ENCODE data around the gene AGR3.
"Not testable (repeated sequence)": the region's sequence is repeated elsewhere in the genome, so short reads cannot be mapped to it uniquely, and the experiment has no call there.

The AGR3 gene

DNA sequence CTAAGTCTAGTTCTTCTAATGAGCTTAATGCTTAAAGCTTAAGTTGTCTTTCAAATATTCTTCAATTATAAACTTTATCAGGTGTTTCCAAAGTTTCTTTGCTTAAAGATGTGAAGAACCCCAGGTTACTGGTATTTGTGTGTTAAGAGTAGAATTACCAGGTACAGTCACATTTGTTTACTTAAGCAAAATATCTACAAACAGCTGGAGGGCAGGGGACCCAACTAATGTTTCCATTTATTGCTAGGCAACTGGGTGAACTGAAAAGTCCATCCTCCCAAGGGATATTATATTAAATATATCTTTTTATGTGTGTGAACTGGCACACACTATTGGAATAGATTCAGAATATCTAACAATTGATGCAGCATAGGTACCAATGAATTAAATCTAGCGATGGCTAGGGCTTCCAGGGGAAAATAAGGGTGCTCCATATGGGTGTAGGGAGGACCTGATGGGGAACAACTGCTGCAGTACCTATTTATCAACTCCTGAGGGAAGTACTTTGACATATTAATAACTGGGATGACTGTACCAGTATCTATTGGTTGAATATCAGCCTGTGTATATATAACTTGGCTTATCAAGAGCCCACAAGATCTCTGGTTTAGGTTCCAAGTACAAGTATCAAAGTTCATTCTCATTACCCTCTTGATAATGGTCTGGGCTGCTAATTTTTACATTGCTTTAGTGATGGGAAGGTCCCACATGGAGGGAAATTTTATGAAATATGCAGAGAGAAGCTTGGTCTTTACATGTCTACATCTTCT, 10.3 kb upstream of the AGR3 start:
- in situ Hi-C loops (cut with MboI; ENCODE audit: low sequenced_read_pairs) = no loop called here

DNA sequence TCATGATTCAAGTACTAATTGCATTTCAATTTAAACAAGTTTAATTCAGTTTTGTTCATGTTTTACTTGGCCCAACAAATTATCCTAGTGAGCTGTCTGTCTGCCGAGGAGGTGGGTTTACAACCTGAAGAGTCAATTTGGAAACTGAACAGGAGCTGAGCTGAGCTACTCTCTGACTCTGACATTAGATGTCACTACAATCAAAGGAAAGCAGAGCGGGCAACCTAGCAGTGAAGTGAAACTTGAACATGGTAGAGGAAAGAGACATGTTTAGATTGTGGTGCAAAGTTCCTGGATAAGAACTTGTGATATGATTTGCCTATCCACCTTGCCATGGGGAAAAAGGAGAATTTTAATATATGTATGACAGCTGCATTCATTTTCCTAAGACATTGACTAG, 9.6 kb upstream of the AGR3 start:
- in situ Hi-C loops (cut with MboI; ENCODE audit: low sequenced_read_pairs) = no loop called here

DNA sequence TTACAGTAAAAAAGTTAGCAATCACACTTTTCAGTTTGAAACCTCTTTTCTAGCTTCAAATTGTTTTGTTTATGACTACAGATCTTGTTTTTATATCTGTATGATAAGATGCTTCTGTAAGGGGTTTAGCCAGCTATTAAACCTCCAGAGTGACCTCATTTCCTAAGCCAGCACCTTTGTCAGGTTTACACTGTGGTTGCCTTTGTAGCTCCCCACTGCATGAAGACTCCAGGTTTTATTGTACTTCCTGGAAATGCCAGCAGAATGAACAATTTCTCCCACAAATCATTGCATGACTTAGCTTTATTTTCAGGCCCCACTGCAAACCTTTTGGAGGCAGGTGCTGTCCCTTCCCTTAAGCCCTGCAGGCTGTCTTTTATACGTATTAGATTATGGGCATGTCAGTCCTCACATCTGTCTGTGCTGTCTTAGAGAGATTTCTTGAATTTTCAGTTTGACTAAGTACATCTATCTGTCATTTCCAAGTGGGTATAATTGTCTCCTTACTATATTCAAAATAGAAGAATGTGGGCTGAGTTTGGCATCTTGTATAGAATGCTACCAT, 8.2 kb upstream of the AGR3 start:
- in situ Hi-C loops (cut with MboI; ENCODE audit: low sequenced_read_pairs) = no loop called here

DNA sequence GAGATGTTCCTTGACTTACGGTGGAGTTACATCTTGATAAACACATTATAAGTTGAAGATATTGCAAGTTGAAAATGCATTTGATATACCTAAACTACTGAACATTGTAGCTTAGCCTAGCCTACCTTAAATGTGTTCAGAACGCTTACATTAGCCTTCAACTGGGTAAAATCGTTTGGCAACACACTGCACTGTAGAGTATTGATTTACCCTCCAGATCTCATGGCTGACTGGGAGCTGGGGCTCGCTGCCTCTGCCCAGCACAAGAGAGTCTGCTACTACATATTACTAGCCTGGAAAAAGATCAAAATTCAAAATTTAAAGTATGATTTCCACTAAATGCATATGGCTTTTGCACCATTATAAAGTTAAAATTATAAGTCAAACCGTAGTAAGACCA, 7.5 kb upstream of the AGR3 start:
- in situ Hi-C loops (cut with MboI; ENCODE audit: low sequenced_read_pairs) = no loop called here

DNA sequence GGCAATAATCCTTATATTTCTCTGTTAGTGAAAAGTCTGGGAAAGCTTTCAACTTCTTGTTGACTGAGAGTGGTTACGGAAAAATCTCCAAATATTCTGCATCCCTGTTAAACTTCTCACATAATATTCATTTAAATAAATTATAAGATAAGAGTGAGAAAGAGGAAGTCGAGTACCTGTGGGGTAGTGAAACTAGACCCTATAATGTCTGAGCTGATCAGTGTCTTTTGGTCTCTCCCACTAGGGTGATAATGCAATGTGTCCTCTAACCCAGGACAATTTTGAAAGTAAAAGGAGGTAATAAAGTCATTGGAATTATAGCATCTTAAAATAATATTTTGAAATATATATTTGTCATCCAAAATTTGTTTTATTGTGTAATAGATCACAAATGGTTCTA, 2.1 kb upstream of the AGR3 start:
- in situ Hi-C loops (cut with MboI; ENCODE audit: low sequenced_read_pairs) = no loop called here

DNA sequence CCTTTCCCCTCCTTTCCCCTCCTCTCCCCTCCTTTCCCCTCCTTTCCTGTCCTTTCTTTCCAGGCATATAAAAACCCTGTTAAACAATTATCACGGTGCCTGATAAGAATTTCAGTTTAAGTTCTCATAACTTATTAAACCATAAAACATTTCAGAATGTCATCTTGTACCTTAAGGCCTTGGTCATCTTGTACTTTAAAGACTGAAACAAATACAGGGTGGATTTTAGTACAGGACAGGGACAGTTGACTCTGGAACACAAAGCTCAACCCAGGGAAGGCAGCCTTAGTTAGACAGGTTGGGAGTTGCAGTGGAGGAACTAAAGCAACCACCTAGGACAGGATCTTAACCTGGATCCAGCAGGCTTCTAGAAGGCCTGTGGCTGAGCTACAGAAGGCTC, 1.2 kb downstream of the AGR3 start:
- in situ Hi-C loops (cut with MboI; ENCODE audit: low sequenced_read_pairs) = no loop called here

DNA sequence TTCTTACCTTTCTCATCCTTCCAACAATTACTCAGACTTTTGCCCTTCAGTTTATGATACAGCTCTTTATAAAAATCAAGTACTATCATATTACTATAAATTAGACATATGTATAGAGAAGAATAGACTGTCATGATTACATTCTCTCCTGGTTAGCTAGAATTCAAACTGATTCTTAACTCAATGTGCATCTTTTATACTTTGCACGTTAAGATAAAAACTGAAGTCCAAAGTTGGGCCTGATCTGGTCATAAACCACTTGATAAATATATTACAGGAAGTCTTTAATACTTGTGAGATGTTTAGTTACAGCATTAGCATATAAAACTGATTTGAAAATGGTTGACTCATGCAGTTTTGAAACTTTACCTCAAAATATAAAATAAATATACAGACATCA, 2.6 kb downstream of the AGR3 start:
- in situ Hi-C loops (cut with MboI; ENCODE audit: low sequenced_read_pairs) = no loop called here

DNA sequence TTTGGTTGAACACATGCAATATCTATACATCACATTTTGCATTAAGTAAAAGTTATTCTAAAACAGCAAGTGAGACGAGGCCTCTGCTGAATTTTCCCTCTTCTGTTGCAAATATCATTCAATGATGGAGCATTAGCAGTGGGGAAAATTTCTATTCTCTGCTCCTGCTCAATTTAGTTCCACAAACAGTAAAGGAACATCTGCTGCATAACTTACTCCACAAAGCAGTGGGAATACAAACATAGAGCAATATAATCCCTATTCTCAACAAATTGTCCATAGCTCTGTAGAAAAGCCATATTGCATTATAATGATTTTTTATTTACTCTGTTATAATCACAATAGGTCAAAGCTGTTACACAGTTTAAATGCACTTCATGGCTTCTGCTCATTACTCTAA, 5.9 kb downstream of the AGR3 start:
- in situ Hi-C loops (cut with MboI; ENCODE audit: low sequenced_read_pairs) = no loop called here

DNA sequence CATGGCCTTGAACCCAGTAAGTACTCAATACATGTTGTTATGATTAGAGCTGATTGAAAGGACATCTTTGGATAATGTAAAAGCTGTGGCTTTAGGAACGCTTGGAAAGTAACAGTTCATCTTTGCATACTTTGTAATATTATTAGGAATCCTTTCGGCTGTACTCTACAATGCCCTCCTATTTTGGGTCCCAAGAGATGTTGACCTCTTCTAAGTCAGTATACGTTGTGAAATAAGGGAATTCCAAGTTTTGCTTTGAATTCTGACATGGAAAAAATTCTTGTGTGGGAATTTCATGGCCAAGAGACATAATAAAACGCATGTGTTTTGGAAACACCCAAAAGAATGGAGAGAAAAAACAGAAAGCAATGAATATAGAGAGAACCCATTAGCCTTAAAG, 7.7 kb downstream of the AGR3 start:
- in situ Hi-C loops (cut with MboI; ENCODE audit: low sequenced_read_pairs) = no loop called here

DNA sequence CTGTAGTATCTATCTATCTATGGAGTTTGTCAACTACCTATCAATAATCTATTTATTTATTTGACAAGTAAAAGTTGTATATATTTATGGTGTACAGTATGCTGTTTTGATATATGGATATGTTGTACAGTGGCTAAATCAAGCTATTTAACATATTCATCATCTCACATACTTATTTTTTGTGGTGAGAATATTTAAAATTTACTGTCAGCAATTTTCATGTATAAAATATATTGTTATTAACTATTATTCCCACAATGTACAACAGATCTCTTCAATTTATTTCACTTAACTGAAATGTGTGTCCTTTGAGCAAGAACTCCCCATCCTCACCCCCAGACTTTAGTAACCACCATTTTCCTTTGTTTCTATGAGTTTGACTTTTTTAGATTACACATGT, 14.5 kb downstream of the AGR3 start:
- in situ Hi-C loops (cut with MboI; ENCODE audit: low sequenced_read_pairs) = no loop called here

DNA sequence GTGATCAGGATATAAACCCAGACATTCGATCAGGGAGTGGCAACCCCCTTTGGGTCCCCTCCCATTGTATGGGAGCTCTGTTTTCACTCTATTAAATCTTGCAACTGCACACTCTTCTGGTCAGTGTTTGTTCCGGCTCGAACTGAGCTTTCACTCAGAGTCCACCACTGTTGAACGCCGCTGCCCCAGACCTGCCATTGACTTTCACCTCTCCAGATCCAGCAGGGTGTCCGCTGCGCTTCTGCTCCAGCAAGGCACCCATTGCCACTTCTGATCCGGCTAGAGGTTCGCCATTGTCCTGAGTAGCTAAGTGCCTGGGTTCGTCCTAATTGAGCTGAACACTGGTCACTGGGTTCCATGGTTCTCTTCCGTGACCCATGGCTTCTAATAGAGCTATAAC, 28.6 kb downstream of the AGR3 start:
- in situ Hi-C loops (cut with MboI; ENCODE audit: low sequenced_read_pairs) = not testable (repeated sequence)

DNA sequence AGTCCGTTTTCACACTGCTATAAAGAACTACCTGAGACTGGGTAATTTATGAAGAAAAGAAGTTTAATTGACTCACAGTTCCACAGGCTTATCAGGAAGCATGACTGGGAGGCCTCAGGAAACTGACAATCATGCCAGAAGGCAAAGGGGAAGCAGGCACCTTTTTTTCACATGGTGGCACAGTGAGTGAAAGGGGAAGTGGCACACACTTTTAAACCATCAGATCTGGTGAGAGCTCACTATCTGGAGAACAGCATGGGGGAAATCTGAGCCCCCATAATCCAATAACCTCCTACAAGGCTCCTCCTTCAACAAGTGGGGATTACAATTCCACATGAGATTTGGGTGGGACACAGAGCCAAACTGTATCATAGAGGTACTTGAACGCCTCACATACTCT, 30.0 kb downstream of the AGR3 start:
- in situ Hi-C loops (cut with MboI; ENCODE audit: low sequenced_read_pairs) = no loop called here

DNA sequence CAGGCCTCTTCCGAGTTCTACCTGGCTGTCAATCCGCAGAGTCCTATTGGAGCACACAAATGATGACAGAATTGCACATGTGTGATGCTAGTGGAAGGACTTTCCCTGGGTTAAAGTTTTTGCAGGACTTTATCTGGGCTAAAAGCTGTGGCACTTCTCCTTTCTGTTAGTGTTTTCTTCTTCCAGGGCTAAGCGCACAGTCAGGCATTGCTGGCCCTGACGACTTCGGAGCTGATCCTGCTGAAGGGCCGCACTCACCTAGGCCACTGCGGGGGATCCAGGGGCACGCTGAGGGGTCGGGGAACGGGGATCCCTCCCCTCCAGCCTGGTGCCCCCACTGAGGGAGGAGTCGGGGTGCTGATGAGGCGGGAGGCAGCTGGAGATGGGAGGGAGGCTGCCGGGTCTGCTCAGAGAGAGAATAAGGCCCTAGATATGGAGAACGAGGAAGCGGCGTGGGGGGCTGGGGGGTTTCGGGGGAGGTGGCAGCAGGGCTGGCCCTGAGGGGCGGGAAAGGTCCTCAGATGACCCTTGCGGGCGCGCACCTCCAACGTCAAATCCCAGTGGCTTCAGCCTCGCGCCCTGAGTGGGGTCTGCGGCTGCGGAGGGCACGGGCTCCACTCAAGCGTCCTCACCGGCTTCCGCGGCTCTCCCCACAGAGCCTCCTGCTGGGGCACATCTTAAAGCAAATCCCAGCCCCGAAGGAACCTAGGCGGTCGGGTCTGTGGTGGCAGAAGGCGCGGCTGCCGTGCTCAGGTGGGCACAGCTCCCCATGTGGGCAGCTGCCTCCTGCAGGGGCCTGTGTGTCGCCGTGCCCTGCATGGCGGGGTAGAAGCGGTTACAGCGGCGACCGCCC, 30.9 kb downstream of the AGR3 start:
- in situ Hi-C loops (cut with MboI; ENCODE audit: low sequenced_read_pairs) = no loop called here

DNA sequence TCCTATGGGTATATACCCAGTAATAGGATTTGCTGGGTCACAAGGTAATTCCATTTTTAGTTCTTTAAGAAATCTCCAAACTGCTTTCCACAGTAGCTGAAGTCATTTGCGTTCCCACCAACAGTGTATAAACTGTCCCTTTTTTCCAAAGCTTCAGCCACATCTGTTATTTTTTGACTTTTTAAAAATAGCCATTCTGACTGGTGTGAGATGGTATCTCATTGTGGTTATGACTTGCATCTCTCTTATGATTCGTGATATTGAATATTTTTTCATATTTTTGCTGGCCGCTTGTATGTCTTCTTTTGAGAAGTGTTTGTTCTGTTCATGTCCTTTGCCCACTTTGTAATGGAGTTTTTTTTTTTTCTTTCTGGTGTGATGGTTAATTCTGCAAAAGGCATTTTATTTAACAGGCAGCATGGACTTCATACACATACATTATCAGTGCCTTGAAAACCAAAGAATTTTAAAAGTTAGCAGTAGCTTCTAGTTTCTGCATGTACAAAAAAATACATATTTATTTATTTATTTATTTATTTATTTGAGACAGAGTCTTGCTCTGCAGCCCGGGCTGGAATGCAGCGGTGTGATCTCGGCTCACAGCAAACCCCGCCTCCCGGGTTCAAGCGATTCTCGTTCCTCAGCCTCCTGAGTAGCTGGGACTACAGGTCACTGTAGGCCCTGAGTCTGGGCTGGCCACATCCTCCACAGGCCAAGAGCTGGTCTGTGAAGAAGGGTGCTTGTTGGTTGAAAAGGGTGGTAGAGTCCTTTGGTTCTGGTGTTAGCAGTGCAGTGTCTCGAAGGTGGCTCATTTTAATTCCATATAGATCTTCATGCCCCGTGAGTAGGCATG, 32.3 kb downstream of the AGR3 start:
- in situ Hi-C loops (cut with MboI; ENCODE audit: low sequenced_read_pairs) = no loop called here

DNA sequence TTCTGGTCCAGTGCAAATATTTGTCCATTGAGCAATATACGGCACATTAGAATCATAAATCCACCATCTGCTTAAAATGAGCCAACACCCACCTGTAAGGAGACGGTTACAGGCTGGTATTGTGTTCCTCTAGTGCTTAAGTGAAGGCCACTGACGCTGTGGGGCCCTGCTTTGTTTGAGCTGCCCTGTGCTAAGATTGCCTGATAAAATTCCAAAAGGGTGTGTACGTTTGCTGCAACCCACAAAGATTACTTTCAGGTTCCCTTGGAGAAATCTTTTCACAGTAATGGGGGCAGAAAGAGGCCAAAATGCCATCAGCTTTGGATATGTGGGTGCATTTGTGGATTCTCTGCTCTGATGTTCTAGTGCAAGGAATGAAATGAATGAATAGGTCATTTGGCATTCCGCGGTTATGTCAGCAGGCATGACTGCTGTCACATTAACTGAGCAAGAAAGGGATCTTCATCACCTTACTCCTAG, 34.4 kb downstream of the AGR3 start:
- in situ Hi-C loops (cut with MboI; ENCODE audit: low sequenced_read_pairs) = no loop called here

DNA sequence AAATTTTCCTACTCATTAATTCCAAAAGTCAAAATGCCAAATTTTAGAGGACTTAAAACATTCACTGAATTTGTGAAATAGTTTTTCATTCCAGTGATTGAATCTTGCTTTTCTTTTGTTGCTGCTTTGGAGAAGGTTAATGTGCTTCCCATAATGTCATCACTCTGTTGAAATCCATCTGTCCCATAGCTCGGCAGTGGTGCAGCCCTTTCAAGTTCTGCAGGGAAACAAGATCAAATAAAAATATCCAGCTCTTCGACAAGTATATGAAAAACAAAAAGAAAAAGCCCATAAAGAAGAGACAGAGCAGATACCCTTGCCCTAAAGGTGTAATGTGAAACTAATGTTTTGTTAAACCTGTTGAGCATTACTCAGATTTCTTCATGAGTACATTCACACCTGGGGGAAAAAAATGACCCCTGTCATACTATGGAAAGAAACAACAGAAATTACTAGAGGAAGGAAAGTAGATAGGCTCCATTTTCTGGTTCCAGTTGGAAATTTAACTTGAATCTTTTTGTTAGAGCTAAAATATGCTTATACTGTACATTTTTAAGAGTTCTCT, 35.1 kb downstream of the AGR3 start:
- in situ Hi-C loops (cut with MboI; ENCODE audit: low sequenced_read_pairs) = no loop called here

DNA sequence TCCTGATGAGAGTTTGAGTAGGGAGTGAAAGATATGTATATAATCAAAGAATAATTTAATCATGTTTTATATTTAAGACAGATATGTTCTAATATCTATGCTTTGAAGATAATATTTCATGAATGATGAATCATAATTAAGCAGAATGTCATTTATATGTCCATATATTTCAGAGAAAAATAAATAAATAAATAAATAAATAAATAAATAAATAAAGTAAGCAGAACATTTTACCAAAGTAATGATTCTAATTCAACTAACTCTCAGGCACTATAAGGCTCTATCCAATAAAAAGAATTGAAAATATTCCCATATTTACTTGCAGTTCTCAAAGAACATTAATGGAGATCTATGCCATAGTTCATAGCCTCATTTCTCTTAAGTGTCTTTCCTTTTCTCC, 36.0 kb downstream of the AGR3 start:
- in situ Hi-C loops (cut with MboI; ENCODE audit: low sequenced_read_pairs) = no loop called here

DNA sequence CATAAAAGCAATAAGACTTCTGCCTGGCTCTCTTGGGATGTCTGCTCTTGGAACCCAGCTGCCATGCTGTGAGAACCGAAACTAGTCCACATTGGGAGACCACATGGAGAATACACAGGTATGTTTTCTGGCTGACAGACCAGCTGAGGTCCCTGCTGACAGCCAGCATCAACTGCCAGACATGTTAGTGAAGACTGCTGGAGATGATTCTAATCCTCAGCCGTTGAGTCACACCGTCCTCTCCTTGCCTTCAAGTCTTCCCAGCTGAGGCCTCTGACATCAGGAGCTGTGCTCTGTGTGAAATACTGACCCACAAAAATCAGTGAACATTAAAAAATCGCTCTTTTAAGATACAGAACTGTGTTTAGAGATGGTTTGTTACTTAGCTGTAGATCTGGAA, 40.1 kb downstream of the AGR3 start:
- in situ Hi-C loops (cut with MboI; ENCODE audit: low sequenced_read_pairs) = no loop called here

DNA sequence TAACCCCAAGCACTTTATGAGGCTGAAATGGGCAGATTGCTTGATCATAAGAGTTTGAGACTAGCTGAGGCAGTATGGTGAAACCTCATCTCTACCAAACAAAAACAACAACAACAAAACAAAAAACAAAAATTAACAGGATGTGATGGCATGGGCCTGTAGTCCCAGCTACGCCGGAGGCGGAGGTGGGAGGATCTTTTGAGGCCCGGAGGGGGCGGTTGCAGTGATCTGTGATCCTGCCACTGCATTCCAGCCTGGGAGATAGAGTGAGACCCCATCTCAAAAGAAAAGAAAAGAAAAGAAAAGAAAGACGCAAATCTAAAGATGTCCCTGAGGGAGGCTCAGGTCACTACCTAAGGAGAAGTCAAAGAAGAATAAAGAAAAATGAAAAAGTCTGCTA, 41.7 kb downstream of the AGR3 start:
- in situ Hi-C loops (cut with MboI; ENCODE audit: low sequenced_read_pairs) = no loop called here

DNA sequence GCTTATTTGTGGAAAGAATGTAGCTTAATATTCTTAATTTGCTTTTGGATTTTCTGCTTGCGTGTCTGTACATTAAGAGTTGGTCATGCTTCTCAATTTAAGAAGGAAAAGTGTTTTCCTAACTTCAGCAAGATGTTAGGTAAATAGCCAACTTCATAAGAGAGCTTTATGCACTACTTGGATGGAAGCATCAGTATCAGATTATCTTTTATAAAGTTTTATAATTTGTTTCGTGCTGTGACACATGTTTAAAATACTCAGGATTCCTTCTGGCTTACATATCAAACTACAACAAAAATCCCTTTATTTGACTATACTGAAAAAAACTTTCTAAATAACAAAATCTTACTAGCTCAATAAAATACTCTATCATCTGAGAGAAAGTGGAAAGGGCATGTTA, 42.1 kb downstream of the AGR3 start:
- in situ Hi-C loops (cut with MboI; ENCODE audit: low sequenced_read_pairs) = no loop called here

DNA sequence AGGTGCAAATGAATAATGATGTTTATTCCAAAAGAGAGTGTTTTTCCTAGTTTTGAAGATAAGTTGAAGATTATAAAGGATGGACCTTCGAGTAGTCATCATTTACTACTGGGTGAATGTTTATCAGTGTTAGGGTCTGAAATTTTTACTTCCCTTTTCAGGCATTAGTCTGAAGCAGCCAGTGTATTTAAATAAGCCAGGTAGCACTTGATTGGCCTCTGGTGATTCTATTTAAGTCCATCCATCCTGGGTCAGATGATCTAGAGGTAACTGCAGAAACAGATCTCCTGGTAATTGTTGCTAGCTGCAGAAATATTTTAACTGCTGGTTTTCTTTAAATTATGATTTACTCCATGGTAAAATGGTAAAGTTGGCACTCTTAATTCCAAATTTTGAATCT, 42.9 kb downstream of the AGR3 start:
- in situ Hi-C loops (cut with MboI; ENCODE audit: low sequenced_read_pairs) = no loop called here

Data from HL-60/S4 treated with phorbol 12-myristate 13-acetate at 8.2 ng/mL for 4 days and 3 days (cell line).